Epithelial cell of esophagus (primary cell): ENCODE results near the gene MAFG.

Experiments
- DNase-seq: peaks from one replicate; pipeline ENCODE4 v3.0.0; 2010; ENCODE audit warnings: low read depth
- H3K4me3 ChIP-seq: 2 replicates; pipeline ENCODE4 v1.5.1; 2011; ENCODE audit warnings: mild to moderate bottlenecking, low read length, control low read depth
- TF ChIP-seq, protein P1 (sequence below): IDR thresholded peaks from 2 replicates; pipeline ENCODE4 v1.5.1; 2011; ENCODE audit warnings: low read depth, mild to moderate bottlenecking, low read length, control low read depth, inconsistent platforms; ENCODE audit not compliant: insufficient read depth; ENCODE audit errors: missing control alignments

Gene MAFG

DNA sequence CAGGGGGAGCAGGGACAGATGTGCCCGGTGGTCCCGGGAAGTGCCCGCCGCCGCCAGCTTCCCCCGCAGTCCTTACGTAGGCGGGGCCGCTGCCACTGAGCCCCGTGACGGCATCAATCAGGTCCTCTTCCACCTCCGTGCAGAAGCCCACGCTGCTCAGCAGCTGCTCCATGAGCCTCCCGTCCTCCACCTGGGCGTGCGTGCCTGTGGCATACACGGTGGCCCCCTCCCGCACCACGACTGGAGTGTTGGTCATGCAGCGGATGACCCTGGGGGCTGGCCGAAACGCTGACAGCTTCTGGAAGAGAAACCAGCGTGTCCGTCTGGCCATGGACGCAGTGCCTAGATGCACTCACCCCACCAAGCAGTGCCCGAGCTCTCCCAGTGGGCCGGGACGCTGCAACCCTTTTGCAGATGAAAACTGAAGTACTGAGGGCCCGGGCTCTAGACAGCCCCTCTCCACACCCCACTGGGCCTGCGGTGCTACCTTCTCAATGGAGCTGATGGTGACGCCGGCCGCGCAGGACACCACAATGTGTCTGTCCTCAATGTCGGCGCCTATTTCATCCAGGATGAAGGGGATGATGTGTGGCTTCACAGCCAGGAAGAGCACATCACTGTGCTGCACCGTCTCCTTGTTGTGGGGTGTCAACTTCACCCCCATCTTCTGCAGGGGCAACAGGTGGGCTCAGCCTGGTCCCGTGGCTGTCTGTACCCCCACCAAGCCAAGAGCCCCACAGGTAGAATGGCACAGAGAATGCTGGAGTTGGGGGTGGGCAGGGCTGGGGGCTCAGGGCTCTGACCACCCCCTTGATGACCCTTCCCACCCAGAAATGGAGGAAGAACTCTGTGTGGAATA, 7.5 kb upstream of the MAFG start:
- H3K4me3 ChIP-seq: no peak overlapping the region
- DNase-seq: no peak
- TF ChIP-seq, protein P1, sequence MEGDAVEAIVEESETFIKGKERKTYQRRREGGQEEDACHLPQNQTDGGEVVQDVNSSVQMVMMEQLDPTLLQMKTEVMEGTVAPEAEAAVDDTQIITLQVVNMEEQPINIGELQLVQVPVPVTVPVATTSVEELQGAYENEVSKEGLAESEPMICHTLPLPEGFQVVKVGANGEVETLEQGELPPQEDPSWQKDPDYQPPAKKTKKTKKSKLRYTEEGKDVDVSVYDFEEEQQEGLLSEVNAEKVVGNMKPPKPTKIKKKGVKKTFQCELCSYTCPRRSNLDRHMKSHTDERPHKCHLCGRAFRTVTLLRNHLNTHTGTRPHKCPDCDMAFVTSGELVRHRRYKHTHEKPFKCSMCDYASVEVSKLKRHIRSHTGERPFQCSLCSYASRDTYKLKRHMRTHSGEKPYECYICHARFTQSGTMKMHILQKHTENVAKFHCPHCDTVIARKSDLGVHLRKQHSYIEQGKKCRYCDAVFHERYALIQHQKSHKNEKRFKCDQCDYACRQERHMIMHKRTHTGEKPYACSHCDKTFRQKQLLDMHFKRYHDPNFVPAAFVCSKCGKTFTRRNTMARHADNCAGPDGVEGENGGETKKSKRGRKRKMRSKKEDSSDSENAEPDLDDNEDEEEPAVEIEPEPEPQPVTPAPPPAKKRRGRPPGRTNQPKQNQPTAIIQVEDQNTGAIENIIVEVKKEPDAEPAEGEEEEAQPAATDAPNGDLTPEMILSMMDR: no peak

DNA sequence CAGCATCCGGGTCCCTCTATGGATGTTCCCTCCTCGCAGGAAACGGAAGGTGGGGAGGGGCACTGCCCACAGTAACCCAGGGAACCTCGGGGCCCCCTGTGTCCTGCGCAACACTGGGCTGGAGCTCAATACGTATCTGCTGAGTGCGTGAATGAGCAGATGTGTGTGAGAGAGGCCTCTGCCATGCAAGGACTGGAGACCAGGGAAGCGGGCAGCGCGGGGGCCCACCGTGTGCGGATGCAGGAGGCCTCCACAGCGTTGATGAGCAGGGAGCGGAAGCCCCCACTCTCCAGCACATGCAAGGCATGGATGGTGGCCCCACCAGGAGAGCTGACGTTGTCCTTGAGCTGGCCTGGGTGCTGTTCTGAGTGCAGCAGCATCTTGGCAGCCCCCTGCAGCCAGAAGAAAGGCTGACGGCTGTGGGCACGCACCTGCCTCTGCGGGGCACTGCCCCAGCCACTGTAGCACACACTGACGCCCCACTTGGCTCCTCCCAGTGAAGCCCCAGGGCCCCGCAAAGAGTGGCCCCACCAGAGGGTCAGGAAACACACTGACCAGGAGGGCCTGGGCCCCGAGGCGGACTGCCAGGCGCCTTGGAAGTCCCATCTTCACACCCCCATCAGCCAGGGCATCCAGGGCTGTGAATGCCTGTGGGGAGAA, 6.7 kb upstream of the MAFG start:
- DNase-seq: no peak
- no peak overlapping the region for H3K4me3 ChIP-seq
- TF ChIP-seq, protein P1: no peak

DNA sequence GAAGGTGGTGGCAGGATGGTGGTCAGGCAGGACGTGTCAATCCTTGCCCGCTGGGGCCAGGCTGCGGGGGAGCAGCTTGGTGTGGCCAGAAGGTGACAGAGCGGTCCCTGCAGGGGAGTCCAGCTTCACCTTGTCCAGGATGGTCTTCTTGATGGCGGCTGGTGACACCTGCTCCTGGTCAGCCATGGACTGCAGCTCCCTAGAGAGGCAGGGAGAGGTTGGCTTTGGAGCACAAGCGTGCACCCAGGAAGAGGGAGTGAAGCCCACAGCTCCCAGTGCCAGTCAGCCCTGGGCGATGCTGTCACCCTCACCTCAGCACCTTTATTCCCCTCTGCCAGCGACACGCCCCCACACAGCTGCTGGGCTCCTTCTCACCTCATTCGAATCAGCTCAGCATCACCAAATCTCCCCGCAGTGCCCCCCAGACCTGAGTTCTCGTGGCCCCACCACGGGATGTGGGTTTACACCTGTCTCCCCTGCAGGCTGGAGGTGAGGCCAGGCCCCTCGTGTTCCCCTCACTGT, 5.7 kb upstream of the MAFG start:
- DNase-seq: no peak
- TF ChIP-seq, protein P1: no peak
- H3K4me3 ChIP-seq: no peak overlapping the region

DNA sequence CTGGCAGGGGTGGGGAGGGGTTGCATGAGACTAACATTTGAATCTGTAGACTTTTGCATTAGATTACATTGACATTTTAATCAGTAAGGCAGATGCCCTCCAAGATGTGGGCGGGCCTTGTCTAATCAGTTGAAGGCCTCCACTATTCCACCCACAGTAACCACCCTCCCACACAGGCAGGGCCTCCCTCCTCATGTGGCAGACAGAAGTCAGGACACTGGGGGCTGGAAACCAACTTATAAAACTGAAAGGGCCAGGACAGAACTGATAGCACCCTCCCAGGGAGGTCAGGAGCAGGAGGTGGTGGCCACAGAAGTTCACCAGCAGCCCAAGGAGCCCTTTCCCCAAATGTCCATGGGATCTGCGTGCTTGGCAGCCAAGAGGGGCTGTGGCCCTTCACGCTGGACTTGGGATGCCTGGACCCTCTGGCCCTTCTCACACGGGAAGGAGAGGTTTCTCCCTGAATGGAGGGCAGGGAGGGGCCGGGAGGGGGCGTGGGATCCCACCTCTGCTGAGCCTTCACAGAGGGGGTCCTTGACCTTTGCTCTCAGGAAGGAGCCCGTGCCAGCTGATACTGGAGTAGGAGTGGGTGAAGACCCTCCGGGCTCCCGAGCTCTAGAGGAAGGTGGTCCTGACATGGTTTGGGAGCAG, 4.9 kb upstream of the MAFG start:
- TF ChIP-seq, protein P1: no peak
- no peak for DNase-seq
- H3K4me3 ChIP-seq: no peak overlapping the region

DNA sequence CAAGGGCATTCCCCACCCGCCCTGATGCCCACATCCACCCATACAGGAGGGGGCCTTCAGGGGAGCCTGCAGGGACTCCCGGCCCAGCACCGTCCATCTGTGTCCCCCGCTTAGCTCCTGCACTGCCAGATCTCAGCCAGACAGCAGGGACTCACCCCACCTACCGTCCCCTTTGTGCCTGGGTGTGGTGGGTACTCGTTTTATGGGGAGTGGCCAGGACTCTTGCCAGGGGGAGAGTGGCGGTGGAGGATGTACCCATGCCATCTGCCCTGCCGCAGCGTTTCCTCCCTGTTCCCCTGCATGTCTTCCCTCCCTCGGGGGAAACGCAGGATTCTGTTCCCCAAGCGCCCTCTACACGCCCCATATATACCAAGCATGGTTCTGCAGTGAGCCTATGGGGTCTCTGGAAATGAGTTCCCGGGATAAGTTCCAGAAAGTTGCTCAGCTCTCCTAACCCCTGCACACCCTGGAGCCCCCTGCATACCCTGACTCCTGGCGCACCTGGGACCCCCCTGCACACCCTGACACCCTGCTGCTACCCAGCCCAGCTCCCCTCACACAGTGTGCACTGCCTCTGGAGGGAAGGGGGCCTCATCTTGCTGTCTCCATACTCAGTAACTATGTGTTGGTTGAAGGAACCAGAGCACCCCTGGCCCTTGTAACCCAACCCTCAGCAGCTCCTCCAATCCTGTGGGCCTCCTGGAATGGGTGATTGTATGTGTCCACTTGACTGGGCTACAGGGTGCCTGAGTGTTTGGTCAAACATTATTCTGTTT, 4.2 kb upstream of the MAFG start:
- no peak overlapping the region for H3K4me3 ChIP-seq
- TF ChIP-seq, protein P1: no peak
- DNase-seq: no peak

DNA sequence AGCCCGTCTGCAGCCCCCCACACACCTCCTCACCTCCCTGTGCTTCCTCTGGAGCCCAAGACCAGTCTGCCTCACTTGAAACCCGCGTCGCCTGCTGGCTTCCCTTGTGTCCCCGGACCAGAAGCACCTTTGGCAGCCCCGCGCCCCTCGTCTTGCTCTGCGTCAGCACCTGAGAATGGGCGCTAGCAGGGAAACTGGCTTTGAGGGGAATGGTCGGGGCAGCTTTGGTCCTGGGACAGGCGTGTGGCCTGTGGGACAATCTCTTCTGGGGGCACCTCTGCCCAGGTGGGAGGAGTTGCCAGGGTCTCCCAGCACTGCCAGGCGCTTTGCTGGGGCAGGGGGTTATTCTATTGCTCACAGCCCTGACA, 3.6 kb upstream of the MAFG start:
- no peak for DNase-seq
- H3K4me3 ChIP-seq: no peak overlapping the region
- TF ChIP-seq, protein P1: no peak
